ENCODE results near the gene NCAPH2.

DNA sequence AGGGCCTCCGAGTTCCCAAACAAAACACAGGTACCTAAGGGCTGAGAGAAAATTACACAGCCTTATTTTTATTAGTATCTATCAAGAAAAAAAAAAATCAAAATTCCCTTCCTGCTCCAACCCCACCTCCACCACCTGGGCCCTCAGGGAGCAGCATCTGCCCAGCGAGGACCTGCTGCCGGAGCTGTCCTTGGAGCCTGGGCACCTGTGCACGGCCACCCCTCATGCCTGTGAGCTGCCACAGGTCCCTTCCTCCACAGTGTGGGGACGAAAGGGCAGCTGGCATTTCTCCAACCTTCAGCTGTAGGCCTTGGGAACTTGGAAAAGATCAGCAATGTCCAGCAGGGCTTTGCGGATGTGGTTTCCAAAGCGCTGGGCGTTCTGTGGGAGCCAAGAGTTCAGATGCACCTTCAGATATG lies 61.0 kb downstream of the NCAPH2 start:
- TF ChIP-seq, protein P1, sequence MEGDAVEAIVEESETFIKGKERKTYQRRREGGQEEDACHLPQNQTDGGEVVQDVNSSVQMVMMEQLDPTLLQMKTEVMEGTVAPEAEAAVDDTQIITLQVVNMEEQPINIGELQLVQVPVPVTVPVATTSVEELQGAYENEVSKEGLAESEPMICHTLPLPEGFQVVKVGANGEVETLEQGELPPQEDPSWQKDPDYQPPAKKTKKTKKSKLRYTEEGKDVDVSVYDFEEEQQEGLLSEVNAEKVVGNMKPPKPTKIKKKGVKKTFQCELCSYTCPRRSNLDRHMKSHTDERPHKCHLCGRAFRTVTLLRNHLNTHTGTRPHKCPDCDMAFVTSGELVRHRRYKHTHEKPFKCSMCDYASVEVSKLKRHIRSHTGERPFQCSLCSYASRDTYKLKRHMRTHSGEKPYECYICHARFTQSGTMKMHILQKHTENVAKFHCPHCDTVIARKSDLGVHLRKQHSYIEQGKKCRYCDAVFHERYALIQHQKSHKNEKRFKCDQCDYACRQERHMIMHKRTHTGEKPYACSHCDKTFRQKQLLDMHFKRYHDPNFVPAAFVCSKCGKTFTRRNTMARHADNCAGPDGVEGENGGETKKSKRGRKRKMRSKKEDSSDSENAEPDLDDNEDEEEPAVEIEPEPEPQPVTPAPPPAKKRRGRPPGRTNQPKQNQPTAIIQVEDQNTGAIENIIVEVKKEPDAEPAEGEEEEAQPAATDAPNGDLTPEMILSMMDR (IDR thresholded peaks at IDR 0.05) = no peak
- no peak for TF ChIP-seq POLR2A (IDR thresholded peaks at IDR 0.05)
